Measurements from ENCODE around the gene LAMTOR4. TPM values are rescaled to one million over a fixed set of nuclear protein-coding genes. Genes with fewer than 3 reads are reported as not detected.

LAMTOR4 gene
- total and polyA plus RNA-seq, 2 of the 13 experiments (the other 11 are each of a cell fraction or from before 2014, with no cell fraction given), result 115 to 118 TPM

- TF ChIP-seq NFKB2 (CRISPR knock-in tag; IDR thresholded peaks at IDR 0.05; ENCODE audit: borderline replicate concordance) (no peak), MEF2D (CRISPR knock-in tag; IDR thresholded peaks at IDR 0.05) (0 out of 2 replicates have a peak, but pooled peaks have one; percentile 11), ZNF549 (CRISPR knock-in tag; IDR thresholded peaks at IDR 0.05) (no peak), NR2F2 (IDR thresholded peaks at IDR 0.05; ENCODE audit: borderline replicate concordance, low read depth) (no peak), RERE (CRISPR knock-in tag; IDR thresholded peaks at IDR 0.05; ENCODE audit: low read depth) (no peak), SAFB2 (CRISPR knock-in tag; IDR thresholded peaks at IDR 0.05; ENCODE audit: borderline replicate concordance, low read depth) (no peak), NFRKB (IDR thresholded peaks at IDR 0.05) (no peak), ZNF205 (CRISPR knock-in tag; IDR thresholded peaks at IDR 0.05) (no peak), ZBTB38 (CRISPR knock-in tag; IDR thresholded peaks at IDR 0.05) (no peak), DRAP1 (CRISPR knock-in tag; IDR thresholded peaks at IDR 0.05) (peak; percentile 99), ZNF607 (CRISPR knock-in tag; IDR thresholded peaks at IDR 0.05; ENCODE audit: borderline replicate concordance) (peak; percentile 18; the same call in 1 of the 2 replicates), ZNF234 (CRISPR knock-in tag; conservative IDR thresholded peaks at IDR 0.05) (no peak), ZNF782 (CRISPR knock-in tag; IDR thresholded peaks at IDR 0.05; ENCODE audit: borderline replicate concordance) (0 out of 2 replicates have a peak, but pooled peaks have one; percentile 2), ZNF761 (CRISPR knock-in tag; conservative IDR thresholded peaks at IDR 0.05) (no peak), PPARG (CRISPR knock-in tag; conservative IDR thresholded peaks at IDR 0.05) (0 out of 2 replicates have a peak, but pooled peaks have one; percentile 33)
- TF ChIP-seq, protein P1, sequence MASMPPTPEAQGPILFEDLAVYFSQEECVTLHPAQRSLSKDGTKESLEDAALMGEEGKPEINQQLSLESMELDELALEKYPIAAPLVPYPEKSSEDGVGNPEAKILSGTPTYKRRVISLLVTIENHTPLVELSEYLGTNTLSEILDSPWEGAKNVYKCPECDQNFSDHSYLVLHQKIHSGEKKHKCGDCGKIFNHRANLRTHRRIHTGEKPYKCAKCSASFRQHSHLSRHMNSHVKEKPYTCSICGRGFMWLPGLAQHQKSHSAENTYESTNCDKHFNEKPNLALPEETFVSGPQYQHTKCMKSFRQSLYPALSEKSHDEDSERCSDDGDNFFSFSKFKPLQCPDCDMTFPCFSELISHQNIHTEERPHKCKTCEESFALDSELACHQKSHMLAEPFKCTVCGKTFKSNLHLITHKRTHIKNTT (CRISPR knock-in tag; IDR thresholded peaks at IDR 0.05), result no peak
- TF ChIP-seq, protein P2, sequence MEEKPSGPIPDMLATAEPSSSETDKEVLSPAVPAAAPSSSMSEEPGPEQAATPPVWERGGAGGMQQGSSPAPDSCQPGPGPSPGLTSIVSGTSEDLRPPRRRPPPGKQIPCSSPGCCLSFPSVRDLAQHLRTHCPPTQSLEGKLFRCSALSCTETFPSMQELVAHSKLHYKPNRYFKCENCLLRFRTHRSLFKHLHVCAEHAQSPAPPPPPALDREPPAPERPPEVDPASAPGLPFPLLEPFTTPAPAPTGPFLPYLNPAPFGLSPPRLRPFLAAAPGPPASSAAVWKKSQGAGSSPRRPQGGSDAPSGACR (CRISPR knock-in tag; IDR thresholded peaks at IDR 0.05), result no peak; the same call in 1 of the 2 replicates
- TF ChIP-seq, protein P3, sequence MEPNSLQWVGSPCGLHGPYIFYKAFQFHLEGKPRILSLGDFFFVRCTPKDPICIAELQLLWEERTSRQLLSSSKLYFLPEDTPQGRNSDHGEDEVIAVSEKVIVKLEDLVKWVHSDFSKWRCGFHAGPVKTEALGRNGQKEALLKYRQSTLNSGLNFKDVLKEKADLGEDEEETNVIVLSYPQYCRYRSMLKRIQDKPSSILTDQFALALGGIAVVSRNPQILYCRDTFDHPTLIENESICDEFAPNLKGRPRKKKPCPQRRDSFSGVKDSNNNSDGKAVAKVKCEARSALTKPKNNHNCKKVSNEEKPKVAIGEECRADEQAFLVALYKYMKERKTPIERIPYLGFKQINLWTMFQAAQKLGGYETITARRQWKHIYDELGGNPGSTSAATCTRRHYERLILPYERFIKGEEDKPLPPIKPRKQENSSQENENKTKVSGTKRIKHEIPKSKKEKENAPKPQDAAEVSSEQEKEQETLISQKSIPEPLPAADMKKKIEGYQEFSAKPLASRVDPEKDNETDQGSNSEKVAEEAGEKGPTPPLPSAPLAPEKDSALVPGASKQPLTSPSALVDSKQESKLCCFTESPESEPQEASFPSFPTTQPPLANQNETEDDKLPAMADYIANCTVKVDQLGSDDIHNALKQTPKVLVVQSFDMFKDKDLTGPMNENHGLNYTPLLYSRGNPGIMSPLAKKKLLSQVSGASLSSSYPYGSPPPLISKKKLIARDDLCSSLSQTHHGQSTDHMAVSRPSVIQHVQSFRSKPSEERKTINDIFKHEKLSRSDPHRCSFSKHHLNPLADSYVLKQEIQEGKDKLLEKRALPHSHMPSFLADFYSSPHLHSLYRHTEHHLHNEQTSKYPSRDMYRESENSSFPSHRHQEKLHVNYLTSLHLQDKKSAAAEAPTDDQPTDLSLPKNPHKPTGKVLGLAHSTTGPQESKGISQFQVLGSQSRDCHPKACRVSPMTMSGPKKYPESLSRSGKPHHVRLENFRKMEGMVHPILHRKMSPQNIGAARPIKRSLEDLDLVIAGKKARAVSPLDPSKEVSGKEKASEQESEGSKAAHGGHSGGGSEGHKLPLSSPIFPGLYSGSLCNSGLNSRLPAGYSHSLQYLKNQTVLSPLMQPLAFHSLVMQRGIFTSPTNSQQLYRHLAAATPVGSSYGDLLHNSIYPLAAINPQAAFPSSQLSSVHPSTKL (CRISPR knock-in tag; IDR thresholded peaks at IDR 0.05), result no peak
Observed at GRCh38 chr7:100148559-100149328, at the start of gene LAMTOR4 (continued).
